Astrocyte (in vitro differentiated cells and primary cell): ENCODE data around the gene TRPC4AP. TPM values are rescaled to one million over a fixed set of nuclear protein-coding genes. Genes with fewer than 3 reads are reported as not detected.

ENCODE experiments used
- DNase-seq: peaks from one replicate; pipeline ENCODE4 v3.0.0-alpha.2; 2010; ENCODE audit warnings: low read depth
- FAIRE-seq: peaks from 2 replicates; lab custom pipeline; 2011; peaks lifted over from hg19 to GRCh38; lab: Jason Lieb, UNC
- H2AFZ ChIP-seq: 2 replicates; pipeline ENCODE4 v1.6.0; 2012; ENCODE audit warnings: low read depth, low read length, inconsistent platforms
- H3K27ac ChIP-seq: 2 replicates; pipeline ENCODE4 v1.5.1; 2011; ENCODE audit warnings: low read depth, low read length, inconsistent platforms
- H3K27me3 ChIP-seq: 2 replicates; pipeline ENCODE4 v1.6.0; 2011; ENCODE audit warnings: low read length, inconsistent platforms; ENCODE audit not compliant: insufficient read depth
- H3K36me3 ChIP-seq: 2 replicates; pipeline ENCODE4 v1.5.1; 2011; ENCODE audit warnings: low read length, inconsistent platforms; ENCODE audit not compliant: insufficient read depth
- H3K4me1 ChIP-seq: 2 replicates; pipeline ENCODE4 v1.5.1; 2011; ENCODE audit warnings: low read length, inconsistent platforms; ENCODE audit not compliant: insufficient read depth
- H3K4me2 ChIP-seq: 2 replicates; pipeline ENCODE4 v1.6.0; 2012; ENCODE audit warnings: low read length, inconsistent platforms
- H3K4me3 ChIP-seq: 2 replicates; pipeline ENCODE4 v1.5.1; 2011; ENCODE audit warnings: low read depth, mild to moderate bottlenecking, low read length, inconsistent platforms; ENCODE audit not compliant: insufficient read depth
- H3K79me2 ChIP-seq: 2 replicates; pipeline ENCODE4 v1.6.0; 2012; ENCODE audit warnings: mild to moderate bottlenecking, low read length, inconsistent platforms; ENCODE audit not compliant: insufficient read depth
- H3K9ac ChIP-seq: 2 replicates; pipeline ENCODE4 v1.6.0; 2012; ENCODE audit warnings: mild to moderate bottlenecking, low read length, inconsistent platforms
- H3K9me3 ChIP-seq: 2 replicates; pipeline ENCODE4 v1.5.1; 2012; ENCODE audit warnings: low read depth, mild to moderate bottlenecking, low read length, inconsistent platforms; ENCODE audit not compliant: insufficient read depth
- H4K20me1 ChIP-seq: 2 replicates; pipeline ENCODE4 v1.6.0; 2012; ENCODE audit warnings: low read length, inconsistent platforms; ENCODE audit not compliant: insufficient read depth
- H3K27ac Mint-ChIP-seq: one replicate; pipeline ENCODE4 v1.8.0; 2021; ENCODE audit warnings: mild to moderate bottlenecking, mixed read lengths; ENCODE audit not compliant: unreplicated experiment
- H3K27me3 Mint-ChIP-seq: one replicate; pipeline ENCODE4 v1.8.0; 2021; ENCODE audit warnings: low read depth, mixed read lengths; ENCODE audit not compliant: unreplicated experiment
- H3K36me3 Mint-ChIP-seq: one replicate; pipeline ENCODE4 v1.8.0; 2021; ENCODE audit warnings: low read depth, mixed read lengths; ENCODE audit not compliant: unreplicated experiment
- H3K4me1 Mint-ChIP-seq: one replicate; pipeline ENCODE4 v1.8.0; 2021; ENCODE audit warnings: low read depth, mixed read lengths; ENCODE audit not compliant: unreplicated experiment
- H3K4me3 Mint-ChIP-seq: one replicate; pipeline ENCODE4 v1.8.0; 2021; ENCODE audit warnings: mild to moderate bottlenecking, moderate library complexity, mixed read lengths; ENCODE audit not compliant: unreplicated experiment
- H3K9me3 Mint-ChIP-seq: one replicate; pipeline ENCODE4 v1.8.0; 2021; ENCODE audit warnings: mild to moderate bottlenecking, mixed read lengths; ENCODE audit not compliant: unreplicated experiment
- CTCF ChIP-seq: IDR thresholded peaks from 2 replicates; pipeline ENCODE4 v1.5.1; 2011; ENCODE audit warnings: low read depth, mild to moderate bottlenecking, inconsistent platforms, low read length, moderate library complexity; ENCODE audit not compliant: insufficient read depth
- EZH2 ChIP-seq: IDR thresholded peaks from 2 replicates; pipeline ENCODE4 v1.6.1; 2012; ENCODE audit warnings: mild to moderate bottlenecking, low read length, inconsistent platforms; ENCODE audit not compliant: insufficient read depth
- total RNA-seq: library from RNA; stranded (reverse); gene quantifications from 2 replicates; pipeline ENCODE4 v1.2.1, GENCODE V29; 2021

The TRPC4AP gene
- total RNA-seq, 1 donor from 2014 or later, result 92.6 TPM

- Mint-ChIP-seq H3K9me3 (no peaks in the 10 kb centered on the region), H3K27ac (no peak overlapping the region), H3K36me3 (peaks cover 30% of the 10 kb centered on the region), H3K4me1 (peaks cover 12% of the 10 kb centered on the region), H3K4me3 (no peak overlapping the region), H3K27me3 (no peaks in the 10 kb centered on the region)
- TF ChIP-seq CTCF (no peak), EZH2 (no peak)
- Histone ChIP-seq H3K4me3 (no peak overlapping the region), H2AFZ (no peak overlapping the region), H3K36me3 (peaks cover 59% of the 10 kb centered on the region), H3K9ac (no peak overlapping the region), H4K20me1 (peaks cover 56% of the 10 kb centered on the region), H3K27ac (no peak overlapping the region), H3K9me3 (no peaks in the 10 kb centered on the region), H3K79me2 (no peaks in the 10 kb centered on the region), H3K27me3 (no peaks in the 10 kb centered on the region), H3K4me1 (no peaks in the 10 kb centered on the region), H3K4me2 (no peak overlapping the region)
- FAIRE-seq (no peak), DNase-seq (no peak)
Observed at GRCh38 chr20:35008411-35009342, 83.9 kb downstream of the TRPC4AP start.

GRCh38 chr20:35007891-35008290 is 84.7 kb downstream of the TRPC4AP start:
- no peaks in the 10 kb centered on the region for H3K9me3 Mint-ChIP-seq
- H3K27me3 ChIP-seq, result no peaks in the 10 kb centered on the region
- no peaks in the 10 kb centered on the region for H3K79me2 ChIP-seq
- peaks cover 12% of the 10 kb centered on the region for H3K4me1 Mint-ChIP-seq
- no peak overlapping the region for H3K27ac ChIP-seq
- no peak overlapping the region for H2AFZ ChIP-seq
- H3K9ac ChIP-seq, result no peak overlapping the region
- peaks cover 57% of the 10 kb centered on the region for H3K36me3 ChIP-seq
- H3K4me3 ChIP-seq, result no peak overlapping the region
- H4K20me1 ChIP-seq, result peaks cover 51% of the 10 kb centered on the region
- H3K4me1 ChIP-seq, result no peaks in the 10 kb centered on the region
- H3K36me3 Mint-ChIP-seq, result peaks cover 30% of the 10 kb centered on the region
- DNase-seq (no peak), FAIRE-seq (no peak)
- no peaks in the 10 kb centered on the region for H3K27me3 Mint-ChIP-seq
- TF ChIP-seq CTCF (no peak), EZH2 (no peak)
- no peak overlapping the region for H3K4me2 ChIP-seq
- H3K9me3 ChIP-seq, result no peaks in the 10 kb centered on the region
- H3K4me3 Mint-ChIP-seq, result no peak overlapping the region
- H3K27ac Mint-ChIP-seq, result no peak overlapping the region

GRCh38 chr20:35007413-35007812 is 85.2 kb downstream of the TRPC4AP start:
- H3K27ac Mint-ChIP-seq, result no peak overlapping the region
- Histone ChIP-seq H3K9ac (no peak overlapping the region), H3K36me3 (peaks cover 54% of the 10 kb centered on the region), H3K9me3 (no peaks in the 10 kb centered on the region), H3K27me3 (no peaks in the 10 kb centered on the region), H4K20me1 (peaks cover 51% of the 10 kb centered on the region), H3K27ac (no peak overlapping the region), H3K79me2 (no peaks in the 10 kb centered on the region), H2AFZ (no peak overlapping the region), H3K4me2 (no peak overlapping the region), H3K4me3 (no peak overlapping the region), H3K4me1 (no peaks in the 10 kb centered on the region)
- no peak overlapping the region for H3K4me3 Mint-ChIP-seq
- no peak for TF ChIP-seq EZH2
- TF ChIP-seq CTCF, result no peak
- FAIRE-seq, result no peak
- H3K9me3 Mint-ChIP-seq, result no peaks in the 10 kb centered on the region
- DNase-seq, result no peak
- peaks cover 12% of the 10 kb centered on the region for H3K4me1 Mint-ChIP-seq
- no peaks in the 10 kb centered on the region for H3K27me3 Mint-ChIP-seq
- peaks cover 30% of the 10 kb centered on the region for H3K36me3 Mint-ChIP-seq
